SK-N-SH (cell line): ENCODE data around the gene ST3GAL2. TPM values are rescaled to one million over a fixed set of nuclear protein-coding genes. Genes with fewer than 3 reads are reported as not detected.

Source experiments
- CTCF ChIA-PET: fragments of 300-600, 350-600 bp; formaldehyde crosslinking; extraction: SDS; loops from one replicate; lab custom pipeline; 2021; lab: Yijun Ruan, JAX
- POLR2A ChIA-PET: fragments of 350-600 bp; sonication (Branson Sonifier 250); formaldehyde crosslinking; extraction: SDS; loops from one replicate; lab custom pipeline; 2020; ENCODE audit warnings: antibody characterized with exemption, inconsistent platforms; lab: Yijun Ruan, JAX
- DNase-seq: peaks from one replicate; pipeline ENCODE4 v3.0.0; 2012
- H2AFZ ChIP-seq: fragments of 200-600 bp; sonication (generic); 2 replicates; pipeline ENCODE4 v1.8.1; 2016; ENCODE audit warnings: antibody characterized with exemption, mild to moderate bottlenecking, low read depth
- H3F3A ChIP-seq: fragments of 200-600 bp; sonication (generic); replicated peaks from 2 replicates; pipeline ENCODE3; 2016; ENCODE audit warnings: antibody characterized with exemption, mild to moderate bottlenecking; ENCODE audit not compliant: insufficient read depth
- H3K27ac ChIP-seq, 2 experiments: fragments of 200-500 bp in 1 of 2; fragments of 200-600 bp in 1 of 2; sonication (Bioruptor generic) in 1 of 2; sonication (generic), shearing (Covaris generic) in 1 of 2; 2 replicates each; pipeline versions ENCODE4 v1.5.1 to v1.6.1; 2014 to 2016; ENCODE audit warnings: low read depth in 2 of 2, inconsistent platforms in 1 of 2, low read length in 1 of 2, mild to moderate bottlenecking in 1 of 2, mixed read lengths in 1 of 2
- H3K27me3 ChIP-seq: fragments of 200-600 bp; sonication (generic), shearing (Covaris generic); 2 replicates; pipeline ENCODE4 v1.6.1; 2016; ENCODE audit warnings: mixed run types; ENCODE audit not compliant: insufficient read depth
- H3K36me3 ChIP-seq, 2 experiments: fragments of 200-500 bp in 1 of 2; fragments of 200-600 bp in 1 of 2; sonication (Bioruptor generic) in 1 of 2; sonication (generic) in 1 of 2; replicated peaks in 1 of 2; 2 replicates each; pipeline versions ENCODE3 to v1.5.1; 2014 to 2016; ENCODE audit warnings: low read length in 1 of 2, mild to moderate bottlenecking in 1 of 2; ENCODE audit not compliant: insufficient read depth in 2 of 2, control insufficient read depth in 1 of 2
- H3K4me1 ChIP-seq, 2 experiments: fragments of 200-500 bp in 1 of 2; fragments of 200-600 bp in 1 of 2; sonication (Bioruptor generic) in 1 of 2; sonication (generic), shearing (Covaris generic) in 1 of 2; 2 replicates each; pipeline versions ENCODE4 v1.5.1 to v1.6.1; 2014 to 2016; ENCODE audit warnings: low read depth in 1 of 2, low read length in 1 of 2, mixed run types in 1 of 2; ENCODE audit not compliant: insufficient read depth in 2 of 2, control insufficient read depth in 1 of 2
- H3K4me2 ChIP-seq: fragments of 200-600 bp; sonication (generic), shearing (Covaris generic); 2 replicates; pipeline ENCODE4 v1.6.1; 2017; ENCODE audit warnings: mixed run types
- H3K4me3 ChIP-seq, 2 experiments: fragments of 200-500 bp in 1 of 2; fragments of 200-600 bp in 1 of 2; sonication (Bioruptor generic) in 1 of 2; sonication (generic), shearing (Covaris generic) in 1 of 2; 2 replicates each; pipeline versions ENCODE4 v1.5.1 to v1.8.1; 2014 to 2016; ENCODE audit warnings: low read depth in 2 of 2, inconsistent platforms in 1 of 2, low read length in 1 of 2, mild to moderate bottlenecking in 1 of 2, mixed read lengths in 1 of 2, moderate library complexity in 1 of 2
- H3K79me2 ChIP-seq: fragments of 200-600 bp; sonication (generic); 2 replicates; pipeline ENCODE4 v1.8.1; 2017; ENCODE audit warnings: mild to moderate bottlenecking; ENCODE audit not compliant: insufficient read depth
- H3K9ac ChIP-seq: fragments of 200-600 bp; sonication (generic); 2 replicates; pipeline ENCODE4 v1.6.1; 2017; ENCODE audit warnings: mixed run types
- H3K9me2 ChIP-seq: fragments of 200-600 bp; sonication (generic); 2 replicates; pipeline ENCODE4 v1.6.1; 2017; ENCODE audit warnings: mixed run types
- H3K9me3 ChIP-seq: fragments of 200-600 bp; sonication (generic); 2 replicates; pipeline ENCODE4 v1.6.1; 2017; ENCODE audit warnings: mixed run types, mild to moderate bottlenecking, moderate library complexity
- H4K20me1 ChIP-seq: fragments of 200-600 bp; sonication (generic); 2 replicates; pipeline ENCODE4 v1.6.1; 2017; ENCODE audit warnings: mild to moderate bottlenecking, mixed run types; ENCODE audit not compliant: insufficient read depth
- CHD2 ChIP-seq: fragments of 150-350 bp; IDR thresholded peaks from 2 replicates; pipeline ENCODE4 v1.6.1; 2018; ENCODE audit warnings: low read length; ENCODE audit not compliant: partially characterized antibody
- FOSL2 ChIP-seq: IDR thresholded peaks from 2 replicates; pipeline ENCODE4 v1.4.0; 2012; ENCODE audit warnings: low read depth, mild to moderate bottlenecking, moderate library complexity, borderline replicate concordance
- MXI1 ChIP-seq: IDR thresholded peaks from 2 replicates; pipeline ENCODE4 v1.6.1; 2012; ENCODE audit warnings: mild to moderate bottlenecking, low read depth, low read length, improper control_type of control experiment
- NRF1 ChIP-seq: IDR thresholded peaks from 2 replicates; pipeline ENCODE4 v1.6.1; 2012; ENCODE audit warnings: low read depth, mild to moderate bottlenecking, low read length
- POLR2AphosphoS5 ChIP-seq: IDR thresholded peaks from 2 replicates; pipeline ENCODE4 v1.6.1; 2012; ENCODE audit warnings: low read depth, low read length
- RCOR1 ChIP-seq: fragments of 150-350 bp; IDR thresholded peaks from 2 replicates; pipeline ENCODE4 v1.6.1; 2017; ENCODE audit warnings: antibody characterized with exemption, low read length
- RXRA ChIP-seq: IDR thresholded peaks from 2 replicates; pipeline ENCODE4 v1.4.0; 2012; ENCODE audit warnings: low read depth, mild to moderate bottlenecking, borderline replicate concordance
- SIN3A ChIP-seq: IDR thresholded peaks from 2 replicates; pipeline ENCODE4 v1.6.1; 2012; ENCODE audit warnings: low read depth, mild to moderate bottlenecking, low read length, moderate library complexity, borderline replicate concordance
- TCF12 ChIP-seq: IDR thresholded peaks from 2 replicates; pipeline ENCODE4 v1.4.0; 2012
- WGBS: methylation state at CpG from one replicate; pipeline ENCODE4 v1.1.6; 2017; ENCODE audit warnings: low lambda C conversion rate; 5-methylcytosine and 5-hydroxymethylcytosine counted together
- polyA plus RNA-seq, 3 experiments: library from polyadenylated mRNA; depleted of rRNA; stranded (reverse); fragments of >200 nt; gene quantifications; 2 replicates each; pipeline ENCODE4 v1.2.3, GENCODE V29; 2012
- TF ChIP-seq, protein P1 (sequence below): IDR thresholded peaks from 2 replicates; pipeline ENCODE4 v1.4.0; 2012; ENCODE audit warnings: low read depth
- TF ChIP-seq, protein P2 (sequence below): IDR thresholded peaks from 2 replicates; pipeline ENCODE4 v1.4.0; 2012; ENCODE audit warnings: low read depth, borderline replicate concordance
- TF ChIP-seq, protein P3 (sequence below): IDR thresholded peaks from 2 replicates; pipeline ENCODE4; 2012

ST3GAL2 gene
- polyA plus RNA-seq, 1 of the 3 experiments (the other 2 are of a cell fraction): 19.9 TPM

DNA sequence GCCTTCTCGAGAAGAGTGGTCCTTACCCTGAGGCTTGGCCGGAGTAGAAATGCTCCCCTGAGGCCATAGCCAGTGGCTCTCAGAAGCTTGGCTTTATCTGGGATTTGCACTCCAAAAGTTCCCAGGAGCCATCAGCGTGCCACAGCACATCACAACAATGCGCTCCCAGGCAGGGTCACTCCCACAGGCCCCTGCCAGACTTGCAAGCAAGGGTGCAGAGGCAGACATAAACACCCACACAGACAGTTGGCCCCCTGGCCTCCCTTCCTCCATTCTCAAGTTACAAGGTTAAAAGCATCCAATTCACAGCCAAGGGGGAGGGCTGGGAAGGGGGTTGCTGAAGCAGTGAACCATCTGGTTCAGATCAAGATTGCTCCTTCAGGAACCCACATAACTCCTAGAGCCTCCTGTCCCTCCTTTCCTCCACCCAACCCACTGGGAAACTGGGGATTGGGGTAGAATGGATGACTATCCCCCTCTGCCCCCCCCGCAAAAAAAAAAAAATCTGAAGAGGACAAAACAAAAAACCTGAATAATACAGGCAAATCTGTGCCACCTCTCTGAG, 1.8 kb downstream of the ST3GAL2 start (continued):
- TF ChIP-seq RCOR1: no peak; the same call in 1 of the 2 replicates
- peak; percentile 34 for TF ChIP-seq MXI1
- TF ChIP-seq FOSL2: peak; percentile 8; the same call in 1 of the 2 replicates
- peak; percentile 47; the same call in 1 of the 2 replicates for TF ChIP-seq SIN3A
- no peak; the same call in 1 of the 2 replicates for TF ChIP-seq POLR2AphosphoS5
- TF ChIP-seq NRF1: no peak
- peak; percentile 95 for TF ChIP-seq TCF12

DNA sequence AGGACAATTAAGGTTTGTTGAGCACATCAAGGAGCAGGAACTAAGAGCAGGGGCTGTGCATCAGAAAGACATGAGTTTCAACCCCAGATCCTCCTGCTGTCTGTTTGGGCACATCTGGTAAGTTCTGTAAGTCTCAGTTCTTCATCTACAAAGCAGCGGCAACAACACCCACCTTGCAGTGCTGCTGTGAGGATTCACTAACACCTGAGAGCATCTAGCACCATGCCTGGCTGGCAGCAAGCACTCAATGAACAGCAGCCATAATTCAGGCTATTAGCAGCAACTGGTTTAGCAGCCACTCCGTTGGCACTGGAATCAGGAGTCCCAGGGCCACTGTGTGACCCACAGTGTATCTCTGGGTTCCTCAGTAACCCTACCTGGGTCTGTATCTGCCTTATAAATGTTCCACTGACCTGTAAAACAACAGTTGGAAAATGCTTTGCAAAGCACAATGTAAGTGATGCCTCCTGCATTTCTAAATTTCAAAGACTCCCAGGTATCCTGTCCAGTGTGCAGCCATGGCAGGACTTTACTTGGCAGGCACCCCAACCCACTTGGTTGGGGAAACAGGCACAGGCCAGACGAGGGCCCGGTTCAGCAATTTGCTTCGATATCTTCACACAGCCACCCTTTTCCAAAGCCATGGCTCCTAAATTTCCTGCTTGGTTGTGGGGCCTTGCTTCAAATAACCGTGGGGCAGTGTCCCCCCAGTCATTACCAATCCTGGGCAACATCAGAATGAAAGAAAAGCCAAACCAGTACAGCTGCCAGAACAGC, 4.2 kb downstream of the ST3GAL2 start:
- DNase-seq: no peak
- H3K4me3 ChIP-seq: no peak overlapping the region
- H3K4me1 ChIP-seq: peaks cover 41 to 63% of the 10 kb centered on the region in 2 experiments
- H3K36me3 ChIP-seq: peaks cover 6 to 10% of the 10 kb centered on the region in 2 experiments
- peak overlapping the region; percentile 74; the same call in 1 of the 2 replicates for H3K4me2 ChIP-seq
- WGBS: 79% methylated on average over 6 of the region's 6 CpGs
- CTCF ChIA-PET: interaction anchor here (1.8 kb wide), 1 partner anchor 40 kb away, joined by 5 read pairs; no protein-coding TSS in a partner anchor
- no peak overlapping the region for H2AFZ ChIP-seq
- H3K79me2 ChIP-seq: peaks cover 87% of the 10 kb centered on the region
- POLR2A ChIA-PET: no interaction called here
- no peaks in the 10 kb centered on the region for H3K27me3 ChIP-seq
- H3F3A ChIP-seq: peaks cover 36% of the 10 kb centered on the region
- no peaks in the 10 kb centered on the region for H3K9me2 ChIP-seq
- no peak for TF ChIP-seq SIN3A
- TF ChIP-seq RXRA: no peak
- TF ChIP-seq CHD2: no peak
- peak overlapping the region; percentile 60 to 82 for H3K27ac ChIP-seq
- no peak overlapping the region for H3K9ac ChIP-seq
- peaks cover 43% of the 10 kb centered on the region for H4K20me1 ChIP-seq
- H3K9me3 ChIP-seq: no peaks in the 10 kb centered on the region

DNA sequence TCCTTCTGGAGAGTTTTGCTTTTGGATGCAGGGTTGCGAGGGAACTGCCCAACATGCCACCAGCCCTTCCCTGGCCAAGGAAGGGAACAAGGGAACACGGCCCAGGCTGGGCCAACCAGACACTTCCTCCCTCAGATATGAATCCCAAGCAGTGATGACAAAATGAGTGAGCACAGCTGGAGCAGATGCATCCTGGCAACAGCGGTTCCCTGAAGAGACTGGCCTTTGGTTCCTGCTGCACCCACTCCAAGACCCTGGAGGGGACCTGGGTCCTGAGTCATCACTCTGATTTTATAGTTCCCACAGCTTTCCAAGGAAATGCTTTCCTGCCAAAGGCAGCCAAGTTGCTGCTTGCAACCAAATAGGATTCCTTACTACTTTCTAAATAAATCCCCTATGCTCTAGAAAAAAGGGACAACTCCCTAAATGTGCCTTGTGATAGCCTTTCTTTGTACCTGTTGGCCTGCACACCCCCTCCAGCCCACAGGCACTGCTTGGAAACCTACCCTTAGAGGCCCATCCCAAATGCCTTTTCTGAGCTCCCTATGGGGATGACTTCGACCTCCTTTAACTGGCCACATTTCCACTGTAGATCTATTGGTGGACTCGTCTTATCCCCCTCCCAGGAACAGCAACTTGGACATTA, 5.3 kb downstream of the ST3GAL2 start:
- TF ChIP-seq SIN3A (0 out of 2 replicates have a peak, but pooled peaks have one; percentile 21), MXI1 (peak; percentile 60; the same call in 1 of the 2 replicates), FOSL2 (peak; percentile 42; the same call in 1 of the 2 replicates), TCF12 (peak; percentile 65), POLR2AphosphoS5 (0 out of 2 replicates have a peak, but pooled peaks have one; percentile 16), RCOR1 (peak; percentile 34; the same call in 1 of the 2 replicates), CHD2 (peak; percentile 38)
- TF ChIP-seq, protein P1, sequence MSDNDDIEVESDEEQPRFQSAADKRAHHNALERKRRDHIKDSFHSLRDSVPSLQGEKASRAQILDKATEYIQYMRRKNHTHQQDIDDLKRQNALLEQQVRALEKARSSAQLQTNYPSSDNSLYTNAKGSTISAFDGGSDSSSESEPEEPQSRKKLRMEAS: no peak
- TF ChIP-seq, protein P2, sequence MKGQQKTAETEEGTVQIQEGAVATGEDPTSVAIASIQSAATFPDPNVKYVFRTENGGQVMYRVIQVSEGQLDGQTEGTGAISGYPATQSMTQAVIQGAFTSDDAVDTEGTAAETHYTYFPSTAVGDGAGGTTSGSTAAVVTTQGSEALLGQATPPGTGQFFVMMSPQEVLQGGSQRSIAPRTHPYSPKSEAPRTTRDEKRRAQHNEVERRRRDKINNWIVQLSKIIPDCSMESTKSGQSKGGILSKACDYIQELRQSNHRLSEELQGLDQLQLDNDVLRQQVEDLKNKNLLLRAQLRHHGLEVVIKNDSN: no peak
- TF ChIP-seq, protein P3, sequence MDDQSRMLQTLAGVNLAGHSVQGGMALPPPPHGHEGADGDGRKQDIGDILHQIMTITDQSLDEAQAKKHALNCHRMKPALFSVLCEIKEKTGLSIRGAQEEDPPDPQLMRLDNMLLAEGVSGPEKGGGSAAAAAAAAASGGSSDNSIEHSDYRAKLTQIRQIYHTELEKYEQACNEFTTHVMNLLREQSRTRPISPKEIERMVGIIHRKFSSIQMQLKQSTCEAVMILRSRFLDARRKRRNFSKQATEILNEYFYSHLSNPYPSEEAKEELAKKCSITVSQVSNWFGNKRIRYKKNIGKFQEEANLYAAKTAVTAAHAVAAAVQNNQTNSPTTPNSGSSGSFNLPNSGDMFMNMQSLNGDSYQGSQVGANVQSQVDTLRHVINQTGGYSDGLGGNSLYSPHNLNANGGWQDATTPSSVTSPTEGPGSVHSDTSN: peak; percentile 58
- TF ChIP-seq, all 33 proteins: peak for 8
- Histone ChIP-seq H3K4me1 (peaks cover 49 to 71% of the 10 kb centered on the region in 2 experiments), H3K4me2 (peak overlapping the region; percentile 74), H4K20me1 (peaks cover 43% of the 10 kb centered on the region), H2AFZ (no peak overlapping the region), H3K9me2 (no peaks in the 10 kb centered on the region), H3K9ac (peak overlapping the region; percentile 34; the same call in 1 of the 2 replicates), H3K9me3 (no peaks in the 10 kb centered on the region), H3K27me3 (no peaks in the 10 kb centered on the region), H3F3A (peaks cover 44% of the 10 kb centered on the region), H3K4me3 (no peak overlapping the region; a peak in 1 of 4 replicates), H3K27ac (peak overlapping the region; percentile 60 to 82), H3K79me2 (peaks cover 97% of the 10 kb centered on the region), H3K36me3 (peaks cover 6 to 10% of the 10 kb centered on the region in 2 experiments)
- ChIA-PET CTCF (interaction anchor here (1.9 kb wide), 1 partner anchor 38 kb away, joined by 5 read pairs; no protein-coding TSS in a partner anchor), POLR2A (interaction anchor here (0.9 to 1.9 kb wide), 2 partner anchors 53 to 87 kb away, joined by 3 to 8 read pairs; partner anchors contain the start of gene DDX19A)
- peak; percentile 70 for DNase-seq
- 51% methylated on average over 5 of the region's 5 CpGs for WGBS
